OCI-M2 (cell line): Measurements from ENCODE around the gene MICAL3.

Source experiments
- DNase-seq: peaks from one replicate; lab custom pipeline; 2025; ENCODE audit not compliant: unreplicated experiment; lab: John Stamatoyannopoulos, UW

The MICAL3 gene

GRCh38 chr22:17823964-17824363, 200.4 kb downstream of the MICAL3 start:
- no peak for DNase-seq

GRCh38 chr22:17823226-17823625, 201.1 kb downstream of the MICAL3 start:
- no peak for DNase-seq

DNA sequence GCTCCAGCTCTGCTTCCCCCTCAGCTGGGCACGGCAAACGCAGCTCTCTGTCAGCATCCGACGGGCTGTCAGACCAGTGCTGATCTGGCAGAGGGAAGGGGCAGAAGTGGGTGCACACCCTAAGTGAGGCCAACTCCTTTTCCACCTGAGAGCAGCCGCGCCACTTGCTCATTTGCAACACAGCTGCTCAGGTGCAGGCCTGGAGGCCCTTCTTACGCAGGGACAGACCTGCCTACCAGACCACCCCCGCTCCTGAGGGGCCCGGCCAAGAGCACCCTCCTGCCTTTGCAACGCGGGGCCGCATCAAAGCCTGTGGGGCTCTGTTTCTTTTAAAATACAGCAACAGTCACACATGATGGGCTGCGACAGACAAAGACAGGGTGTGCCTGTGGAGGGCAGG, 202.3 kb downstream of the MICAL3 start:
- DNase-seq: no peak

- DNase-seq: no peak
Observed at GRCh38 chr22:17820879-17821439, 203.4 kb downstream of the MICAL3 start.

DNA sequence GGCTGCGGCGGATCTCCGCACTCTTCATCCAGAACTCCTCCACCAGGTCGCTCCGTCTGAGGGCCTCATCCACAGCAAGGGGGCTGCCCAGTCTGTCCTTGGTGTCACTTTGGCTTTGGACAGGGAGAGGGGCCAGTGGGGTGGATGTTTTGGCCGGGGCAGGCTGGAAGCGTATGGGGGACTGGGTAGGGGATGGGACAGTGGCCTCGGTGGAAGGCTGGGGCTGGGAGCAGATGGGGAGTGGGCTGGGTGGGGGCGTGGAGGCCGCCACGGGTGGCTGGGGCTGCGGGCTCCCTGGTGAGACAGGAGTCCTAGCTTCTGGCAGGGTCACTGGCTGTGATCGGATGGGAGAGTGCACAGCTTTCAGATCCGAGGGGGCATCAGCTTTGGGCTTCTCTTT, 205.7 kb downstream of the MICAL3 start:
- DNase-seq: no peak

GRCh38 chr22:17818180-17818579, 206.2 kb downstream of the MICAL3 start:
- DNase-seq: no peak

GRCh38 chr22:17817511-17818065, 206.8 kb downstream of the MICAL3 start:
- no peak for DNase-seq

GRCh38 chr22:17817079-17817478, 207.3 kb downstream of the MICAL3 start:
- DNase-seq: no peak

DNA sequence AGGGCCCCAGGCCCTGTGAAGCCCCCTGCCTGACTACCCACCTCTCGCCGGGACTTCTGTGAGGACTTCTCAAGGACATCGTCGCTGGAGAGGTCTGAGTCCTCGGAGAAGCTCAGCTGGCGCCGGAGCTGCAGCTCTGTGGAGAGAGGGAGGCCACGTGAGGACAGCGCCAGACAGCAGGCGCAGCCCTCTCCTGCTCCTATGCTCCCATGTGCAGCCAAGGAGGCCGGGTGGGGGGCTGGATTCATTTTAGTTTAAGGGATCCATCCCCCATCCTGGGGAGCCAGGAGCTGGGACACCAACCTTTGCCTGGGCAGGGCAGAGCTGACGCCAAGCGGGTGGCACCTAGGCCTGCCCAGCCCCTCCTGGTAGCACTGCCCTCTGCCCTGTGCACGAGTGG, 207.7 kb downstream of the MICAL3 start:
- DNase-seq: no peak

DNA sequence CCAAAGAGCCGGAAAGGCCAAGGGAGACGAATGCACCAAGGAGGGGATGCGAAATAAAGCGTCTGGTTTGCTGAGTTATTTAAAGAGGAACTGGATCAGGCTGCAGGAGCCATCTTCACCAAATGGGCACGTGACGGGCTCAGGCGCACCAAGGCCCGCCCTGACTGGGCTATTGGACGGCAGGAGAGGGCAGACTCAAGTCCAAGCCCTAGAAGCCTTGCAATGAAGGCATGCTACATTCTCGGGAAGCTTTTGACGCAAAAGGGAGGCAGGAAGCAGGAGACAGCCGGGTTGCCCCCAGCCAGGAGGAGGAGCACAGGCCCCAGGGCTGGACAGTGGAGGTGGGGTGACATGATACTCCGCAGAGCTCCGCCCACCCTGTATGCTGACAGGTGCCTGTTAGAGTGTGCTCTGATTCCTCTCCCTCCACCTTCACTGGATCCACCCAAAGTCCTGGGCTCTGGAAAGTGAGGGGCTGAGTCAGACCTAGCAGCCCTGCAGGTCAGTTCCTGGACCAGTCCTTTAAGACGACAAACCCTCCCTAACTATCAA, 208.6 kb downstream of the MICAL3 start:
- no peak for DNase-seq

- DNase-seq: no peak
Observed at GRCh38 chr22:17814830-17815229, 209.5 kb downstream of the MICAL3 start.

DNA sequence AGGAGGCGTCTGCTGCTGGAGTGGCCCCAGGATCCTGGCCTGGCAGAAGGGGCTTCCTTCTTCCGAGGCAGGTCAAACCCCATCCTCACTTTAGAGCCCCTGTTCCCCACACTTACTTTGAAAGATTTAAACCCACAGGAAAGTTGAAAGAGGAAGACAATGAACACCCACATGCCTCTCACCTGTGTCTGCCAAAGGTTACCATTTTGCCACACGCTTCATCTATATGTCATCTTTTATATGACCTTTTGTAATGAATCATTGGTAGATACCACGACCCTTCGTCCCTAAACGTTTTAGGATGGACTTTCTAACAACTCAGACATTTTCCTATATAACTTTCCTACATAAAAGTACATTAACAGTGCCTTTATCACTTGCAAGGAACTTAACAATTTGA, 210.3 kb downstream of the MICAL3 start:
- DNase-seq: no peak

GRCh38 chr22:17811119-17811518, 213.2 kb downstream of the MICAL3 start:
- no peak for DNase-seq

DNA sequence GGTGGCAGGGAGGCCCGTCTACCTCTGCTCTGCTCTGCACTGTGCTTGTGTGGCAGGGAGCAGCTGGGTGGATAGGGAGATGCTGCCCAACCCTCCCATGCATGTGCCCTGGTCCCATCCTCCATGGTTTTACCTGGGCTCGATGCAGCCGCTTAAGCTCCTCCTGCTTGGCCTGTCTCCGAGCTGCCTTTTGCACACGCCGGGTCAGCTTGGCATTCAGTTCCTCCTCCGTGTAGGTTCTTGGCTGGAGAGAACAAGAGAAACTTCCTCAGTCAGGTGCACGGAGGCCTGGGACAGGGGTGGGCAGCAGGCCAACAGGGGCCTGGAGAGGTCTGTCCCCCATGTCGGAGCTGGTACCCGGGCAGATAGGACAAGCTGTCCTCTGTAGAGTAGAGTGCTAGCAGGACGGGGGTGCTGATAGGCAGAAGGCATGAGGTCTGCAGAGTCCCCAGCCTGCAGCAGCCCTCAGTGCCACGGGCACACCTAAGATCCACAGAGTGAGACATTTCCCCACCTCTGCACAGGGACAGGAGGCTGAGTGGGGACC, 213.7 kb downstream of the MICAL3 start:
- DNase-seq: no peak

- no peak for DNase-seq
Observed at GRCh38 chr22:17808693-17809403, 215.5 kb downstream of the MICAL3 start.

- no peak for DNase-seq
Observed at GRCh38 chr22:17807578-17808410, 216.6 kb downstream of the MICAL3 start.

GRCh38 chr22:17807086-17807485, 217.3 kb downstream of the MICAL3 start:
- no peak for DNase-seq

DNA sequence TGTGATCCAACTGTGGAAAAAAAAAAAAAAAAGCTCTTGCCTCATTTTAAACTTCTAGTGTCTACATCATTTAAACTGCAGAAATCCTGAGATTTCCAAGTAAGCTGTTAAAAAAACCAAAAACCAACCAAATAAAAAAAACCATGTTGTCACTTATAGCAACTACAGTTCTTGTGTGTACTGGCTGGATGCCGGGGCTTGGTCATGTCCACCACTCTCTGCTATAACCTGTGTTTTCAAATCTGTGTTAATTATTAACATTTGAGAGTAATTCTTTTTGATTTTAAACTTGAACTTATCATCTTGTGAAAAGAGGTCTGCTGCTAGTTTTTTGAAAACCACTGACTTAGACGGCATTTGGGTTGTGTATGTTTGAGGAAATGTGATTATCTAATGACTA, 217.9 kb downstream of the MICAL3 start:
- no peak for DNase-seq

- no peak for DNase-seq
Observed at GRCh38 chr22:17804331-17805080, 219.9 kb downstream of the MICAL3 start.

- DNase-seq: no peak
Observed at GRCh38 chr22:17803609-17804270, 220.6 kb downstream of the MICAL3 start.
